ENCODE results near the gene NAV2.

The NAV2 gene

DNA sequence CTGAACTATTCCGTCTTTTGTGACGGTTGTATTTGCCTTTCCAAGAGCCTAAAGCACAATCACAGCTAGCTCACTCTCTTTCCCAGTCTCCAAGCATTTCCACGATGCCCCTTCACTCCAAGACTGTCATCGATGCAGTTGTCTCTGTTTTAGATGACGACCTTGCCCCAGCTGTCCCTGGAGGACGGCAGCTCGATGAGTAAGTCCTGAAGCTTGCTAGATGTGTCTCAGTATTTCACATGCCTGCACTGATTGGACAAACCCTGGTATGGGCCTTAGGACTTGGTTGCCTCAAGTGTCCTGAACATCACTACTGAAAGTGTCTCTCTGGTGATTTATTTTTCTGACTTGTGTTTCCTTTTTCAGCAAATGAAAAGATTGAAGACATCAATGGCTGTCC lies 129.9 kb downstream of the NAV2 start:
- DNase-seq = no peak

DNA sequence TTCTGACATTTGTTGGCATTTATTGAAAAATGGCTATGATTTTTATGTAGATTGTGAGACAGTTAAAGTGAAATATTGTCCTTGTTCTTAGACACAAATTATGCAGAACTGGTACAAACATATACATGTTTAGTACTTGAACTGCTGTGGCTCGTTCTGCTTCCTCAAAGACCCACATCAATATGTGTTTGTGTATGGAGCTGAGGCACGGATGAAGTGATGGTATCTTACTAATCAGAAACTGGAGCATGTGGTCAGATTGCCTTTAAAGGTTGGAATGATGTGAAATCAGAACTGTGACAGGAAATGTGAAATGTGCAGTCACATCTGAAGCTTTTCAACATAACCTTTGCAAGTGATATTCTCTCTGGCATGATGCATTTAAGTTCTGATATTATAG lies 130.4 kb downstream of the NAV2 start:
- DNase-seq = no peak

DNA sequence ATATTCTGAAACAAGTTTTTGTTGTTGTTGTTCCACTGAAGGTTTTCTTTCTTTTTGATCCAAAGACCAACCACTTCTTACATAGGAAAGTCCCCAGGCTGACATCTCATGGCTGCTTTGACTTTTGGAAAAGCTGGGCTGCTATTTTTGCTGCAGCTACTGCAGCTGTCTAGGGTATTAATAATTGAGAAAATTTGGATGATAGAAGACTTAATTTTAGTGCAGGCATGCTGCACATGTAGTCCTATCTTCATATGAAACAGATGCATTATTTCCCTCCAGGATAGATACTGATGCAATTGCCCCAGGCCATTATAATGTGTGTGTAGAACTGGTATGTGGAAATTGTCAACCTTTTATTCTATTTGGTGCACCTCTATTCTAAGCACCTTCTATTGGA lies 131.4 kb downstream of the NAV2 start:
- no peak for DNase-seq

DNA sequence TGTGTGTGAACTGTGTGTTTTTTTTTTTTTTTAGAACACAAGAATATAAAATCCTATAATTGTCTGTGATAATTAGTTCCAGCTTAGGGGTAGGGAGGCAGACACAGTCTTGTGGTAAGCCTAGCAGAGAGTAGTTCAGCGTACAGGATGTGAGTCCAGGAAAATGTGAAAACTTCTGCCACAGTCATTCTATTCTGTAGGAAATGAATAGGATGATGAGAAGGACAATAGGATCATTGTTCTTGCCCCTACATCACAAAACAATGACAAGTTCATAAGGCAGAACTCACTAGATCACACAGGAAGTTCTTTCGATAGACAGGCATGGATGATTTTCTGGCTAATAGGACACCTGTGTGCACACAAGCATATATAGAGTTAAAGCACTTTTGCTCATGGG lies 132.2 kb downstream of the NAV2 start:
- no peak for DNase-seq

DNA sequence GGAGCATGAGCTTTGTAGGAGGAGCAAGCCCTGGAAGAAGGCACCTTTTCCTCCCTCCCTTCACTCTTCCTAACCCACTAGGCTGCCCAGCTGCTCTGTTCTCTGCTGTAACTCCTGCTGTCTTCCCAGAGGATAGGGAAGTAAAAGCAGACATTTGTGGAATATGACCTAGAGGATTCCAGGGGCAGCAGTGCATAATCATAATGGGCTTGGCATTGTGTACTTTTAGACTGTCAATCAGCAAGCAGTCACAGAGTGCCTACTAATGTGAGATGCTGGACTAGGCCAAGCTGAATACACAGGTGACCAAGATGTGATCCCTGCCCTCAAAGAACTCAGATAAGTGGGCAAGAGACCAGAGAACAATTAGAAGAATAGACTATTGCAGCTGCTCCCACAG lies 133.0 kb downstream of the NAV2 start:
- no peak for DNase-seq

DNA sequence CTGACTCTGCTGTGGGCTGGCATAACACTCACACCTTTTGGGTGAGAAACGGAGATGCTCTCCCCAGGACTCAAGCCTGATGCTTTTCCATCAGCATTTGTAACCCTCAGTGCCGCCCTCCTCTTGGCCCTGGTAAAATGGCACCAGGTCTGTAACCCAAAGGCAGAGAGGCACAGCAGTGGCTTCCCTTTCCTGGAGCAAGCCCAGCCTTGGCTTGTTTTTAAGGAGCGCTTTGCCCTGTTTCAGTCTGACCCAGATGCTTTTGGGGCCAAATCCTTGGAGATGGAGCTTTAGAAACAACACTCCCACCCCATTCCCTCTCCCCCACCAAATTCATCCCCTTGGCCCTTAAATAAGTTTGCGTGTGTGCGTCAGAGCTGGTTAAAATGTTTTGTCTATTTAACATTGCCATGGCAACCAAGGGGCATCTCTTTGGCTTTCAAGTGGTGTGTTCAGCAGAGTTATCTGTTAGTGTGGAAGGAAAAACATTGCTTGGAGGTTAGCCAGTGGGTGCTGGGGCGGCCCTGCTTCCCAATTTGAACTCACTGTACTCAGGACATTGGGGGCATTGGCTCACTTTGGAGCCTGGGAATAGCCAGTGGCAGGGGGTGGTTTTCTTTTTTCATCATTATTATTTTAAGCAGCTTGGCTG lies 134.1 kb downstream of the NAV2 start:
- DNase-seq = no peak

DNA sequence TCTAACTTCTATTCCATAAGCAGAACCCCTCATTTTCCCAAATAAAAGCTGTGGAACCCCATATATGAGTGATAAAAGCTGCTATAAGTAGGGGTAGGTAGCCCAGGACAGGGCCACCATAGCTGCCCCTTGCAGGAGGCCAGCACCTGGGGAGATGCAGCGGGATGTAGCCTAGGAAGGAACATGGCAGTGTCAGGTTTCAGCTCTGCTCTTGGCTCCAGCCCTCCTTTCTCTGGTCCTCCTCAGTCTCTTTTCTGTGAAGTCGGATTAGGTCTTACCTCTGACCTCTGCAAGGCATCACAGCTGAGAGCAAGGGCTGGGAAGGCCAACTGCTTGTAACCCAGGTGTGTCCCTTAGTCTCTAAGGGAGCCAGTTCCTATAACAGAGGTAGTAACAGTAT lies 135.6 kb downstream of the NAV2 start:
- DNase-seq = no peak

DNA sequence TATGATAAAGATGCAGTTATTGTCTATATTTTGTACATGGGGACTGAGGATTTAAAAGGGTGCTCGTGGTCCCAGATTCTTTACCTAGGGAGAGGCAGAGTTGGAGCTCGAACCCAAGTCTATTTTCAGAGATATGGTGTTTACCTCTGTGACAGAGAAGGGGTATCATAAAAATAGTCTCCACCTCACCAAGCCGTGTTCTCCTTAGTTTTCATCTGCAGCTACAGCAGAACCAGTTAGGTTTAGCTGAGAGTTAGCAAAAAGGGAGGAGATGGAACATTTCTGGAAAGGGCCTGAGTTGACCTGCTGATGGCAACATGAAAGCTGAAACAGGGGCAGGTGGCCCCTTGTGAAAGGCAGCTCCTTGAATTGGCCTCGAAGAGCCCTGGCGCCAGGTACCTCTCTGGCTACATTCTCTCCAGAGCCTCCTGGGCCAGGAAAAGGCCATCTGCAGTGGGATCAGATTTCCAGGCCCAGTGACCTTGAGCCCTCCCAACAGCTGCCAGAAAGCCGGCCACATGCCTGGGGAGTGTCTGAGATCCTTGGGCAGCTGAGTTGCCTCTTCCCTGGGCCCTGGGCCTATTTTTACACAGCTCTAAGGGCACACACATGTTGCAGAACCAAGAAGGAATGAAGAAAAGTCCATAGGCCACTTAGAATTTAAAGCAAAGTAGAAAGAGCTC lies 136.6 kb downstream of the NAV2 start:
- DNase-seq = no peak

DNA sequence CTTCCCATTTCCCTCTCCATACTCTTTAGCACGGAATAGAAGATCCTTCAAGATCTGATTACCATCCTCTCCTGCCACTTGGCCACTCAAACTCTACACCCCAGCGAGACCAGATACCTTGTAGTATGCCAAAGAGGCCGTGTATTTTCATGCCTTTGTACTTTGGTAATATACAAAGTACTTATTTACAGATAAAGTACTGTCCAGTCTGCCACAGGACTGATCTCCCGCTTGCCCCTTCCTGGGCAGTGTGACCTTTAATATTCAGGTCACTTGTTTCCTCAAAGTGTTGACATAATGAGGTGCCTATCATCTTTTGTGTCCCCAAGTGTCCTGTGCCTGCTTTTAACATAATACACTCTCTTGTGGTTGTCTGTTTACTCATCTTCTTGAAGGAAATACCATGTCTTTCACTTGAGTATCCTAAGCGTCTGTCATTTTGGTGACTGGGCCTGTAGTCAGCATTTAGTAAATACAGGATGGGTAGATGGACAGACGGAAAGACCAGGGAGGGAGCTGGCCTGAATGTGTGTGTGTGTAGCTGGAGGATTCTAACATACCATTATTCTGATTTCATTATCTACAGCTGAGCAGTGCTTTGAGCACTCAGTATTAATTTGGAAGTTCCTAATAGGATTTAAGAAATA lies 137.4 kb downstream of the NAV2 start:
- DNase-seq = no peak

DNA sequence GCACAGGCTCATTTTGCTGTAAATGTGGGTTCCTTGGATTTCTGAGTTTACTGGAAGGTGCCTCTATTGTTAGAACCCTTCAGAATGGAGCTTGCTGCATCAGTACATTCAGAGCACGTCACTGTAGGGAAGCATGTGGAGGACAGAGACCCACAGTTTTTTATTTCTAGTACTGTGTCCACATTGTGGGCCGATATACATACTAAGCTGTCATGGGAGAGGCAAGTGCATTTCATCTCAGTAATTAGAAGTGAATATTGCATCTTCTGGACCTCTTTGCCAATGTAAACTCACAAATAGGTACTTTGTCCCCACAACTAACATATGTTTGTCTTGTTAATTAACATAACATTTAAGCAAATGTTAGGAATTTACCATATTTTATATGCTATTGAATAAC lies 139.7 kb downstream of the NAV2 start:
- no peak for DNase-seq

DNA sequence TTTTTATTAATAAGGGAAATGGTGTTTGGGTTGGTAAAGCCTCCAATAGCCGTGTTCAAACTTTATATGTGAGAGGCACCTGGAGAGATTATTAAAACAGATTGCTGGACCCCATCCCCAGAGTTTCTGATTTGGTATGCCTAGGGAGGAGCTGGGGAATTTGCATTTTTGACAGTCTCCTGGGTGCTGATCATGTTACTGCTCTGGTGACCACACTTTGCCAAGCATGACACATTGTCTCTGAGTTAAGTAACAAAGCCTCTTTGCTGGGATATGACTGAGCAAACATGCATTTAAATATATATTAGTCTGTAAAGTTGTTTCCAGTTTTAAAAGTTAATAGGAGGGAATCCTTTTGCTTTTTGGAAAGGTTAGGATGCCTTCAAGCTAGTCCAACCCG lies 140.4 kb downstream of the NAV2 start:
- no peak for DNase-seq

DNA sequence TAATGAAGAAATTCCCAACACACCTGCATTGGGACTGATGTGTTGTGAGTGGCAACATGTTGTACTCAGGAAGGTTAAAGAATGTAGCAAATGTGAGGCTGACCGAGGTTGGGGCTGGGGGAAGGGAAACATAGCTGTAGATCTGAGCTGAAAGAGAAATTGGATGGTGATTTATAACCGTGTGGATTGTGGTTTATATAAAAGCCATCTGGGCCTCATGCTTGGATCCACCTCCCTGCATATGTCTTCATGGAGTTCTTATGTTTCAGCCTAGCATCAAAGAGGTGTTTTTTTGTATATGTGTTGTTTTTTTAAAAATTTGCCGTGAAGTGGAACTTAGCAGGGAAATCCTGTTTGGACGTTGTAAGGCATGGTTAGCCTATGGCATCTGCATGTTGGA lies 141.3 kb downstream of the NAV2 start:
- no peak for DNase-seq

DNA sequence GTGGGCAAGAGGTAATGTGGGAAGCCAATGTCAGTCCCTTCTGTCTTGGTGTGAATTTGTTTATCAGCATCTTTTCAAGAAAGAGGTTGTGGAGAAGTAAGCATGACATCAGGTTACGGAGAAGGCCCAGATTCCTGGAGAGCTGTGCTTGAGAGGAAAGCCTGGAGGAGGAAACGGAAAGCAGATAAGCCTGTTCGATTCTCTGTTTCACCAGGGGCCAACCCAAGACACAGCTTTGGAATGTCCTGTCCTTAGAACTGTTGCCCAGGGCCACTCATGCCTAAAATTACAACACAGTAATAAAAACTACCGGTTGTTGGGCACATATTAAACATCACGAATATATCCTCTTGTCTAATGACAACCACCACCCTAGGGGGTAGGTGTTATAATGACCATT lies 148.5 kb downstream of the NAV2 start:
- no peak for DNase-seq

DNA sequence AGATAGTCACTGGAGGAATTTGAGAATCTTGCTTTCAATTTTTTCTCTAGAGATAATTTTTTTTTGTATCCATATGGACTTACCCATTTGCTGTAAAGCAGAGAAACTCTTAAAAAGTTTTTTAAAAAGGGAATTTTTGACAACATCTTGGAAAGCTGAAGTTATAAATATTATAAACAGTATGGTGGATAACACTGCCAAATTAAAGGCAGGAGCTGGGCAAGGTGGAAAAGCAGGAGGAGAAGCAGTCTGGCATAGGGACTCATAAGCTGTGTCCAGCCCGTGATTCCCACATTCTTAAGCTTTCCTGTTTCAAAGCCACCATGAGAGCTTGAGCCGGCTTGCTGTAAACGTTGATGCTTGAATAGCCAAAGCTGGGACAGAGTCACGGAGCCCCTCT lies 149.5 kb downstream of the NAV2 start:
- no peak for DNase-seq

DNA sequence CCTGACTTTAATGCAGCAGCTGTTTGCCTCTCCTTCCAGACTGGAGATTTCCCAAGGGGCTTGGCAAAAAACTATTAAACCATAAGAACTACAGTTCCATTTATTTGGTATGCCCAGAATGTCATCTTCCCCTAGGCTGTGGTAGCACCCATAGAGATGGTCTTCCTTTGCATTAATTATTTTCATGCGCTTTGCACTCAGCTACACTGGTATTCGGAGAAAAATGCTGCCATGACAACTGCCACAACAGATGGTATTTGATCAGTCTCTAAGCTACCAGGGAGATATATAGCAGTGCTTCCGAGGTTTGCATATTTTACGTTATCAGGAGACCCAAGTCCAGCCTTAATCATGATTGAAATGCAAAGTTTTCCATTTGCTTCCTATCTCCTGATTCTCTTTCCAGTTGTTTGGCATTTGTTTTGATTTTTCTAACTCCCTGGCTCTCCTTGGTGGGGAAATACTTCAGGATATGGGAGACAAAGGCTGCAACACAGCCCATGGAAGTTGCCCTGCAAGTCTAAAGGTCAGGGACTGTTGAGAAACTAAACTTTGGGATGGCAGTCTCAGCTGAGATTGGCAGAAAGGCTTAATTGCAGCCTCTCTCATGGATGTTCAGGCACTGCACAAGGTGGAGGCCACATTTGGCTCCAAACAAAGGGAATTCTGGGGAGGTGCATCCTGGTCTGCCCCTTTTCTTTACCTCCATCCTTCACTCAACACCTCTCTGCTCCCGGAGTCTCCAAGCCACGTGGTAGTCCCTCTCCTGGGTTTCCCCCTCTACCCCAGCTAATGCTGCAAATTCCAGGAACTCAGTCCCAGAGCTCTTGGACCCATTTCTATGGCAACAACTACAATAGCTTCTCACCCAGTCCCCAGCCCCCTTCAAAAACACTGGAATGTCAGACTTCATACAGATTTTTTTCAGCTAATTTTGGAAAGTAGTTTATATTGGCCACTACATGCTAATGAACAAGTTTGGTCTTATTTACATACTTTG lies 151.8 kb downstream of the NAV2 start:
- DNase-seq = no peak

DNA sequence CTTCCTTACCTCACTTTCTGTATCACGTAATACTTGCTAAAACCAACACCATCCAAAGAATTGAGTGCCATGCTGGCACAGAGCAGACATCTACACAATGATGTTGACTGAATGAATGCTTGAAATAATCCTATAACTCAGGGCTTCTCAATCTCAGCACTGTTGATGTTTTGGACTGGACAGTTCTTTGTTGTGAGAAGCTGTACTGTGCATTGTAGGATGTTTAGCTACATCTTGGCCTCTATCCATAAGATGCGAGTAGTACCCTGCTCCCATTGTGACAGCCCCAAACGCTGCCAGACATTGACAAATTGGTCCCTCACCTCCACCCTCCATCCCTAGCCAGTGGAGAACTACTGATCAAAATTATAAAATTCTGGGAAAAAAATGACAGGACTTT lies 153.4 kb downstream of the NAV2 start:
- DNase-seq = no peak

DNA sequence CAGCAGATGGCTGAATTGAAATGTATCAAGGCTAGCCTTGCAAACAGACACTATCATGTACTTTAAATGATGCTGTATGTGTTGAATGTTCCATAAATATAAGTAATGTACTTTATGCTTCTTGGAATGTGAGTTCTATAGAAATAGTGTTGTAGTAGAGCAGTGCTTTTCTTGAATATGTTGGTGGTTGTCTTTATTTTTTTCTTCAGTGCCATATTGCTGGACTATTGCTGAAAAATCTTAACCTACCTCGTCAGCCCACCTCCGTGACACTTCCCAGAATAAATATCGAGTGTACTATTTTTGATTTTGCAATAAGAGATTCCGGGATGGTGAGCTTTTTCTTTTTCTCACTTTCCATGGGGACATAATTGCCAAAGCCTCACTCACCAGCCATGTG lies 153.9 kb downstream of the NAV2 start:
- no peak for DNase-seq

DNA sequence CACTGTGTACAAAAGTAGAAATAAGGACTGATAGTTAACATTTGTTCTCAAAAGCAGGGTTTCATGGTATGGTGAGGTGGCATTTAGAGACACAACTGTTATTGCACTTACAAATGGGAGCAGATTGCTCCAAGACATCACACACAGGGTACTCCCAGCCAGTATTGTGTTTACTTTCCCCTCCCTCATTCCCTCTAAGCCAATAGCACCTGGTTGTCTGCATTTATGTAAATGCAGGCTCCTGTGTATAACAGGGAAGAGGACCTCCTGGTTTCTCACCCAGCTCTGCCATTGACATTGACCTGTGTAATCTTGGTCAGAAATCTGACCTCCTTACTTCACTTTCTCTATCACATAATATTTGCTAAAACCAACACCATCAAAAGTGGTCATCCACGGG lies 154.4 kb downstream of the NAV2 start:
- DNase-seq = no peak

DNA sequence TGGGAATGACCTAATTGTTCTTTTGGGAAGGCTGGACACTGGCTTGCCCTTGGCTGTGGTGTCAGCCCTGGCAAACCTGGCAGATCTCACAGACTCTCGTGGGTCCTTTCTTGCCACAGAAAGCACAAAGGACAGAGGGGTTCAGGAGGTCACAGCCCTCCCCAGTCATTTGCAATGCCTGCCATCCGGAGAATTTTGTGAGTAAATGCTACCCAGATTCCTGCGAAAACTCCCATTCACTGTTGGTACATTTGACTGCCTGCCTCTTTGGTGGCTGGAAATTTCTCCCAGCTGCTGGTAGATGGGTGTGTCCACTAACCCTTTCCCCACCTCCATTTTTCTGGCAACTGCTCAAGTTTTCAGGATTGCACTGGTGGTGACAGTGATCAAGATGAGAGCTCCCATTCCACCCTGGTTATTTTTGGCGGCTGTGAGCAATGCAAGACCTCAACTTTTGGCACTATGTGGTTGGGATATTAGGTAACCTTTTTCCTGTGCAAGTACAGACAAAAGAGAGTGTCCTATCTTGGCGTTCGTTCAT lies 155.7 kb downstream of the NAV2 start:
- no peak for DNase-seq

DNA sequence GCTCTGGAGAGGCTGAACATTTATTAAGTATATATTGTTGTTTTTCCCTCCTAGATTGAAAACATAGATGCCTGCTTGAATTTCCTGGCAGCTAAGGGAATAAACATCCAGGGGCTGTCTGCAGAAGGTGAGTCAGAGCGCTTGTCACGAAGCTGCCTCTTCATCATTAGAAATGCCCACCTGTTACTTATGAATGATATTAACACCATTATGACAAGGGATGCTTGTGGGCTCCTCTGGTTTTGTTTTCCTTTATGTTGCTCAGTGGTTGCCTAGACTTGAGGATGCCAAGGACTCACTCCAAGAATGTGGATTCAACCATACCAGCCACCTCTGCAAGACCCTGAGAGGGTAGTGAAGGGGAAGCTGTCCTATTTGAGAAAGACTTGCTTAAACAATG lies 156.2 kb downstream of the NAV2 start:
- no peak for DNase-seq

DNA sequence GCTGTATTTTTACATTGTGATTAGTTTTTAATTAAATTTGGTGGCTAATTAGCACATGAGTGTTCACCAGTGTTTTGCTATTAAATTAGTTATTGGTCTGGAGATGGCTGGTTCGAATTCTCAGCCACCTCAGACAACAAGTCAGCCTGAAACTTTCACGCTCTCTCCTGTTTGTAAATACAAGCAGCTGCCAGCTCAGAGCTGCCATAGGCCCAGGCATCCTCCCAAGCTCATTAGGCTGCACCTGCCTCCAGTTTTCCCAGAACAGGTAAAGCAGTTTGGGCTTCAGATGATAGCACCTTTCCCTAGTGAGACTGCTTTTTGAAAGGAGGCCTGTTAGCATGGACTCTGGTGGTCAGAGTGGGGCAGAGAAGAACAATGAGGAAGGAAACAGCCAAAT lies 156.8 kb downstream of the NAV2 start:
- DNase-seq = no peak

DNA sequence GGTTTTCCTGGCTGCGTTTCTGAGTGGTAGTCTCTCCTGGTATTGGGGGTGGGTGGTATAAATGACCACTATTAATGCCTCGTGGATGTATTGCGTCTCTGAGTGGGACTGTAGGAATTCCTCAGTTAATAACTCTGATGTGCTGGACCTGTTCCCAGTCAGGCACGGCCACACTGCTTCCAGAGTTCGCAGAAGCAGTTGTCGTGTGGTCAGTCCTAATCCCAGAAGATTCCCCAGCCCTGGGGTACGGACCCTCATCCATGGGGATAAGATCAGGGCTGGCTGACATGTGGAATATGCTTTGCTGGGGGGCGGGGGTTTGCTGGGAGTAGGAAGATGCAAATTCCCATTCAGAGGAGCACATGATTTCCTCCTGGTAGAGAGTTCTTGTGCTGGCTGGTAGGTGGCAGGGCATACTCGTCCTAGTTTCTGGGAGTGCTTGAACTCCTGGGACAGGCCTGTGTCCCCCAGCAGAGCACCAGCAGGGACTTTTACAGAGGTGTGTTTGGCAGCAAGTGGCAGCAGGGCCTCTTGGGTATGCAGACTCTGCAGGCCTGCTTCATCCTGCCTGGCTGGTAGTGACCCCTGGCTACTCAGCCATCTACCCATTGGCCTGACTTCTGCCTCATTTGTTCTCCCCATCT lies 157.4 kb downstream of the NAV2 start:
- DNase-seq = no peak

DNA sequence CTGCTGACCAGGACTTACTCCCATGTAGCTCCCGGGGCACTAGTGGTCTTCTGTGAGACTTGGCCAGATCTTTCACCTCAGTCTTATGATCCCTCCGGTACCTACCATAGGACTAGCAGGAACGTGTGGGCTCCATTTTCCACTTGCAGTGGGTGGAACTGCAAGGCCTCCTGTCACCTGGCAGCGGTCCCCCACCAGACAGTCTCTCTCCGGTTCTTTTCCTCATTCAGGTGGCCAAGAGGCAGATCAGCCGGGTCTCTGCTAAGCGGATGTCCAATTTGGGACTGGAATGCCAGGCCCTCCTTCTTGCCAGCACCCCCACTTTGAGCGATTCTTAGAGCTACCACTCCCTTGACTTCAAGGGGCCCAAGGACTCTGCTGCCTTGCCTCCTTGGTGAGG lies 158.9 kb downstream of the NAV2 start:
- DNase-seq = no peak

Measured in stimulated activated CD4-positive, alpha-beta T cell treated with anti-CD3 and anti-CD28 coated beads, Interleukin-15, amount 100 ng/mL, for 24 hours (primary cell).